NT2/D1 (cell line): ENCODE results near the gene TAF6.

Source experiments
- YY1 ChIP-seq: IDR thresholded peaks from 2 replicates; pipeline ENCODE4 v1.6.1; 2011; ENCODE audit not compliant: insufficient read length, insufficient read depth
- ZNF274 ChIP-seq: IDR thresholded peaks from 2 replicates; pipeline ENCODE4 v1.6.1; 2011; ENCODE audit warnings: mild to moderate bottlenecking, low read depth, low read length

DNA sequence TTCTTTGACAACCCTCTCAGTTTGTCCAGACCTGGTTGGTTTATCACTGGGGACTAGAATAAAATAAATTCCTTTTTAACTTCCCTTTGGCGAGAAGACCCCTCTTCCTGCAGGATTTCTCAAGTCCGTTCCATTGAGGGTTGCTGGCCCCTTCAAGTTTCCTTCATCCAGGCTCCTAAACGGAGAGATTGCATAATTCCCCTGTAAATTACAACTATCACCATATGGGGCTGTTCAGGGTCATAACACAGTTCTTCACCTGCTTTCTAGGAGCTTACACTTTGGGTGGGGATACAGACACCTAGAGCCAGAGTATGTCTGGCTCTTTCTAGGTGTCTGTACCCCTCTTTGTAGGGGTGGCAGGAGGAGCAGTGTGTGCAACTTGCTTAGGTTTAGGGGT lies 33.6 kb downstream of the TAF6 start:
- TF ChIP-seq YY1 = no peak
- no peak for TF ChIP-seq ZNF274
